Measurements from ENCODE around the gene MYO6. TPM values are rescaled to one million over a fixed set of nuclear protein-coding genes. Genes with fewer than 3 reads are reported as not detected.

The MYO6 gene
- polyA plus RNA-seq, 1 experiment, result 4.7 TPM

DNA sequence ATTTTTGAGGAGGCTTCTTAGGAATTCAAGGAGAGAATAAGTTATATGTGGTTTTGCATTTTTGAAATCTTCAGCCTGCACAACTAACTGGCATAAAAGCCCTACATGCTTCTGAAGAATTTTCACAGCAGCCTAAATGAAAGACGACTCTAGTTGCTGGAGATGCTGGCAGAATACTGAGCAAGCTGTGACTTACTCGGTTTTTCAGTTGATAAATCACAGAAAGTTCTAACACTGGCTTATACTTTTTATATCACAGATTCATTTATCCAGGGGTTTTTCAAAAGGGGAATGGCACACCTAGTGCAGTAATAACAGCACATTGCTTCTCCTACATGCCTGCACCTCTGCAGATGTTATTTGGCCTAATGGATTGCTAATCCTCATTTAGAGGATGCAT, 188.8 kb downstream of the MYO6 start:
- POLR2A ChIA-PET, result no interaction called here

DNA sequence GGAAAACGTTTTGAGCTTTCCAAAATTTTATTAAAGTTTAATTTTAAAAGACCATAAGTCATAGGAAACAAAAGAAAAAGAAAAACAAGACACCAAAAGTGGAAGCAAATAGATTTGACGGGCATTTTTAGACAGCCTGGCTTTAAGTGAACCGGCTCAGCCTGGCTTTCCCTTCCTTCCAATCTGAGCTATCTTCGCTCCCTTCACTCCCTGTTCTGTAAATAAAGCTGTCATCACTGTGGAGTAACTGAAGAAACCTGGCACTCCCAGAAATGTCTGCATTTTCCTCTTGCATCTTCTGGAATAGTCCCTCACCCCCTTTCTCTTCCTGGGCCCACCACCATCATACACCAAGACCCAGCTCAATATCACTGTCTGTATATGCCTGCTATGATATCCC, 191.5 kb downstream of the MYO6 start:
- TF ChIP-seq, protein P1, sequence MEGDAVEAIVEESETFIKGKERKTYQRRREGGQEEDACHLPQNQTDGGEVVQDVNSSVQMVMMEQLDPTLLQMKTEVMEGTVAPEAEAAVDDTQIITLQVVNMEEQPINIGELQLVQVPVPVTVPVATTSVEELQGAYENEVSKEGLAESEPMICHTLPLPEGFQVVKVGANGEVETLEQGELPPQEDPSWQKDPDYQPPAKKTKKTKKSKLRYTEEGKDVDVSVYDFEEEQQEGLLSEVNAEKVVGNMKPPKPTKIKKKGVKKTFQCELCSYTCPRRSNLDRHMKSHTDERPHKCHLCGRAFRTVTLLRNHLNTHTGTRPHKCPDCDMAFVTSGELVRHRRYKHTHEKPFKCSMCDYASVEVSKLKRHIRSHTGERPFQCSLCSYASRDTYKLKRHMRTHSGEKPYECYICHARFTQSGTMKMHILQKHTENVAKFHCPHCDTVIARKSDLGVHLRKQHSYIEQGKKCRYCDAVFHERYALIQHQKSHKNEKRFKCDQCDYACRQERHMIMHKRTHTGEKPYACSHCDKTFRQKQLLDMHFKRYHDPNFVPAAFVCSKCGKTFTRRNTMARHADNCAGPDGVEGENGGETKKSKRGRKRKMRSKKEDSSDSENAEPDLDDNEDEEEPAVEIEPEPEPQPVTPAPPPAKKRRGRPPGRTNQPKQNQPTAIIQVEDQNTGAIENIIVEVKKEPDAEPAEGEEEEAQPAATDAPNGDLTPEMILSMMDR (IDR thresholded peaks at IDR 0.05; ENCODE audit: insufficient read depth, low read depth, low read length), result no peak
- no peak for DNase-seq (ENCODE audit: low read depth)
- H3K36me3 ChIP-seq (ENCODE audit: control insufficient read depth, insufficient read depth, low read length), result no peaks in the 10 kb centered on the region
- ChIA-PET CTCF (interaction anchor here (1.6 kb wide), 1 partner anchor 47 kb away, joined by 4 read pairs; no protein-coding TSS in a partner anchor), POLR2A (interaction anchor here (0.6 kb wide), 1 partner anchor 1539 kb away, joined by 3 read pairs; no protein-coding TSS in a partner anchor)
- no peak overlapping the region for H3K4me3 ChIP-seq (ENCODE audit: low read depth, low read length)
- H3K27me3 ChIP-seq (ENCODE audit: control insufficient read depth, insufficient read depth, low read length), result peaks cover 5% of the 10 kb centered on the region

More for the DNA sequence above, 188.8 kb downstream of the MYO6 start:
- H3K36me3 ChIP-seq (ENCODE audit: control insufficient read depth, insufficient read depth, low read length), result no peaks in the 10 kb centered on the region
- DNase-seq (ENCODE audit: low read depth), result no peak
- H3K4me3 ChIP-seq (ENCODE audit: low read depth, low read length), result no peak overlapping the region
- TF ChIP-seq, protein P1 (IDR thresholded peaks at IDR 0.05; ENCODE audit: insufficient read depth, low read depth, low read length), result no peak
- CTCF ChIA-PET, result no interaction called here
- H3K27me3 ChIP-seq (ENCODE audit: control insufficient read depth, insufficient read depth, low read length), result peaks cover 4% of the 10 kb centered on the region; the same call in 1 of the 2 replicates

DNA sequence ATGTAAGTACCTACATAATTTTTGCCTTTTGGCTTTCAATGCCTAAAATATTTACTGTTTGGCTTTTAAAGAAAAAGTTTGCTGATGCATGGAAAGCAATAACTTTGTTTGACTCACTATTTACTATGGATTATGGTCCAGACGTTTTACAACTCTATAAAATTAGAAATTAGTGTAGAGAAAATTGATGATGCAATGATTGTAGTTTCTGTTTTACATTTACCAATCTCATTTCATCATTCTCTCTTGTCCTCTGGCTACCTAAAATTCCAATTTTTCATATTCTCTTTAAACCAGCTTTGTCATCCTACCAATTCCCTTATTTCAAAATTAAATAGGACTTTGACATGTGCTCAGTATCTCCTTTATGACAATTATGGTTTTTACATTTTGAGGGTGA, 192.5 kb downstream of the MYO6 start:
- TF ChIP-seq, protein P1 (IDR thresholded peaks at IDR 0.05; ENCODE audit: insufficient read depth, low read depth, low read length), result no peak
- Histone ChIP-seq H3K4me3 (ENCODE audit: low read depth, low read length) (no peak overlapping the region), H3K27me3 (ENCODE audit: control insufficient read depth, insufficient read depth, low read length) (peaks cover 5% of the 10 kb centered on the region), H3K36me3 (ENCODE audit: control insufficient read depth, insufficient read depth, low read length) (no peaks in the 10 kb centered on the region)
- ChIA-PET CTCF (interaction anchor here (0.6 to 1.6 kb wide), 2 partner anchors 48 to 1455 kb away, joined by 3 to 4 read pairs; no protein-coding TSS in a partner anchor), POLR2A (no interaction called here)
- DNase-seq (ENCODE audit: low read depth), result no peak

DNA sequence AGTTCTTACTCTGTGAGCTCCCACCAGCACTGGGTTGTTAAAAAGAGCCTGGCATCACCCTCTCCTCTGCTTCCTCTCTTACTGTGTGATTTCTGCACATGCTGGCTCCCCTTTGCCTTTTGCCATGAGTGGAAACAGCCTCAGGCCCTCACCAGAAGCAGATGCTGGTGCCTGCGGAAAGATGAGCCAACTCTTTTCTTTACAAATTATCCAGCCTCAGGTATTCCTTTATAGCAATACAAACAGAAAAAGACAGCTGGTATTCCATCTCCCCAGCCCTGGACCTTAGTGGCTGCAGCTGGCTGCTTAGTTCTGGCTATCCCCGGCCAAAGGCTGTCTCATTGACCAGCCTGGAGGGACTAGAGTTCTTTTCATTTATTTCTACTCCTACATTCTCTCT, 194.3 kb downstream of the MYO6 start:
- TF ChIP-seq, protein P1 (IDR thresholded peaks at IDR 0.05; ENCODE audit: insufficient read depth, low read depth, low read length), result no peak
- CTCF ChIA-PET, result interaction anchor here (0.7 to 2.3 kb wide), 2 partner anchors 9 to 26 kb away, joined by 3 to 12 read pairs; no protein-coding TSS in a partner anchor

DNA sequence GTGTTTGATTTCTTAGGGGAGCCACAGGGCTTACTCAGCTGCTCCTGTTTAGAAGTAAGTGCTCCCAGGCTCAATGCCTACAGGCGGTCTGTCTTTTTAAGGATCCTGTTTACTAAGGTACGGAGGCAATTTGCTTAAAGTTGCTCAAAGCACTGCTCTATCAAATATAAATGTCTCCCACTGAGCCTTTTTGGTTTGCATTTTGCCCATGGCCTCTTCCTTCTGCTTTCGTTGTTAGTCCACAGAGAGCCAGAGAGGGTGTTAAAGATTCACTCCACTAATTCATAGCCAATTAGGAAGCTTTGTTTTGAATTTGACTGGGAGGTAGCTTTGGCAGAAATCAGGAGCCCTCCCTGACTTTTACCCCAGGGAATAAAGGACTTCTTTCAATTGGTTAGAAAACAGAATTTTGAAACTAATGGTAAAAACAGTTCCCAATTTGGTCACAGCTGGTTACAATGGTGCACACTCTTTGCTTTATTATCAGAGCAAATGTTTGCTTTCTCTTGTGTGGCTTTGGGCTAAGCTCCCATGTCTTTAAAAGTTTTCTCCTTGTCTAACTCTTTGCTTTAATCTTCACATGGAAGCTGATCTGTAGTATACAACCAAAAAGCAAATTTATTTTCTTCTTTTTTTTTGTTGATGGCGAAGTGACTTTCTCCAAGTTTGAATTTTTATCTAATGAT, 197.2 kb downstream of the MYO6 start:
- TF ChIP-seq, protein P1 (IDR thresholded peaks at IDR 0.05; ENCODE audit: insufficient read depth, low read depth, low read length), result no peak
- DNase-seq (ENCODE audit: low read depth), result no peak
- Histone ChIP-seq H3K36me3 (ENCODE audit: control insufficient read depth, insufficient read depth, low read length) (no peaks in the 10 kb centered on the region), H3K4me3 (ENCODE audit: low read depth, low read length) (no peak overlapping the region), H3K27me3 (ENCODE audit: control insufficient read depth, insufficient read depth, low read length) (peaks cover 3% of the 10 kb centered on the region)
- ChIA-PET CTCF (no interaction called here), POLR2A (no interaction called here)

More for the DNA sequence above, 194.3 kb downstream of the MYO6 start:
- POLR2A ChIA-PET, result no interaction called here
- Histone ChIP-seq H3K27me3 (ENCODE audit: control insufficient read depth, insufficient read depth, low read length) (peaks cover 3% of the 10 kb centered on the region), H3K36me3 (ENCODE audit: control insufficient read depth, insufficient read depth, low read length) (no peaks in the 10 kb centered on the region), H3K4me3 (ENCODE audit: low read depth, low read length) (no peak overlapping the region)
- no peak for DNase-seq (ENCODE audit: low read depth)

Data from BJ (cell line).